Upper lobe of right lung (tissue), 1 donor: ENCODE measurements around the gene TTC7B. TPM values are rescaled to one million over a fixed set of nuclear protein-coding genes. Genes with fewer than 3 reads are reported as not detected.
A peak's percentile ranks its signal among the peaks of the same experiment; 100 is the strongest.

Experiments
- ATAC-seq: fragments of 200-7000 bp; cut with Tn5 transposase; one replicate; pipeline ENCODE4 v1.9.1; 2020; ENCODE audit warnings: mild to moderate bottlenecking, moderate library complexity
- DNase-seq: peaks from one replicate; pipeline ENCODE4 v3.0.0-alpha.2; 2020
- H3K27ac ChIP-seq: fragments of 200-600 bp; one replicate; pipeline ENCODE4 v1.8.0; 2022
- H3K27me3 ChIP-seq: fragments of 200-600 bp; one replicate; pipeline ENCODE4 v1.8.0; 2022; ENCODE audit warnings: mild to moderate bottlenecking
- H3K36me3 ChIP-seq: fragments of 200-600 bp; one replicate; pipeline ENCODE4 v1.8.0; 2022
- H3K4me1 ChIP-seq: fragments of 200-600 bp; one replicate; pipeline ENCODE4 v1.8.0; 2022
- H3K4me3 ChIP-seq: fragments of 200-600 bp; one replicate; pipeline ENCODE4 v1.8.0; 2022; ENCODE audit warnings: mild to moderate bottlenecking
- H3K9me3 ChIP-seq: fragments of 200-600 bp; one replicate; pipeline ENCODE4 v1.8.0; 2022
- intact Hi-C: fragments of 100-400 bp; cut with DNase I; formaldehyde crosslinking; loops from one replicate; pipeline ENCODE4 v1.11.0; 2022
- total RNA-seq: library from RNA; stranded (reverse); fragmentation: NEBNext Ultra II Directional; extraction: Animal tissue kit (Norgen Biotek cat#: 25700); gene quantifications from one replicate; pipeline ENCODE4 v1.2.1, GENCODE V29; 2021
- TF ChIP-seq, protein P1 (sequence below): fragments of 200-600 bp; IDR thresholded peaks from one replicate; pipeline ENCODE4 v1.8.0; 2022; ENCODE audit warnings: antibody characterized with exemption
- donor health status: DM: no; HTN: yes; CAD: no; lungs with severe emphysema.

The TTC7B gene
- total RNA-seq, 1 donor from 2014 or later = 41.5 TPM

DNA sequence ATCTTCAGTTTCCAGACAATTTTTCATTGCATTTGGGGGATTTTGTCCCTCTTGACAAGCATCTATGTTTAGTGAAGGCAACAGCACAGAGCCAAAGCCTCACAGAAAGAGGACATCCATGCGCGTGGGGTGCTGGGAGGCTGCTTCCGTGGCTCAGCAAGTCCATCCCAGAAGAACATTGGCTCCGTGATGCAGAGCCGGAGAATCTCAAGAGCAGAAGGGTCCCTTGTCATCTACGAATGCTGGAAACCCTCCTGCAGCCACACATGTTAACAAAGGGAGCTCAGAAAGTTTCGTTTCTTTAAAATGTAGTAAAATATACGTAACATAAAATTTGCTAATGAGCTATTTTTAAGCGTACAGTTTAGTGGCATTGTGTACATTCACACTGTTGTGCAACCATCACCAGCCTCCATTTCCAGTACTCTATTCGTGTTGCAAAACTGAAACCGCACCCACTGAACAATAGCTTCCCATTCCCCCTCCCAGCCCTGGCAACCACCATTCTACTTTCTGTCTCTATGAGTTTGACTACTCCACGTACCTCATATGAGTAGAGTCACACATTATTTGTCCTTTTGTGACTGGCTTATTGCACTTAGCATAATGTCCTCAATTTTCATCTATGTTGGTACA lies 185.9 kb downstream of the TTC7B start:
- no peaks in the 10 kb centered on the region for H3K27me3 ChIP-seq
- intact Hi-C loops = no loop called here
- DNase-seq = no peak
- H3K27ac ChIP-seq = peak overlapping the region; percentile 75
- no peaks in the 10 kb centered on the region for H3K36me3 ChIP-seq
- peak; percentile 83 for ATAC-seq
- no peak overlapping the region for H3K4me3 ChIP-seq
- TF ChIP-seq, protein P1, sequence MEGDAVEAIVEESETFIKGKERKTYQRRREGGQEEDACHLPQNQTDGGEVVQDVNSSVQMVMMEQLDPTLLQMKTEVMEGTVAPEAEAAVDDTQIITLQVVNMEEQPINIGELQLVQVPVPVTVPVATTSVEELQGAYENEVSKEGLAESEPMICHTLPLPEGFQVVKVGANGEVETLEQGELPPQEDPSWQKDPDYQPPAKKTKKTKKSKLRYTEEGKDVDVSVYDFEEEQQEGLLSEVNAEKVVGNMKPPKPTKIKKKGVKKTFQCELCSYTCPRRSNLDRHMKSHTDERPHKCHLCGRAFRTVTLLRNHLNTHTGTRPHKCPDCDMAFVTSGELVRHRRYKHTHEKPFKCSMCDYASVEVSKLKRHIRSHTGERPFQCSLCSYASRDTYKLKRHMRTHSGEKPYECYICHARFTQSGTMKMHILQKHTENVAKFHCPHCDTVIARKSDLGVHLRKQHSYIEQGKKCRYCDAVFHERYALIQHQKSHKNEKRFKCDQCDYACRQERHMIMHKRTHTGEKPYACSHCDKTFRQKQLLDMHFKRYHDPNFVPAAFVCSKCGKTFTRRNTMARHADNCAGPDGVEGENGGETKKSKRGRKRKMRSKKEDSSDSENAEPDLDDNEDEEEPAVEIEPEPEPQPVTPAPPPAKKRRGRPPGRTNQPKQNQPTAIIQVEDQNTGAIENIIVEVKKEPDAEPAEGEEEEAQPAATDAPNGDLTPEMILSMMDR = no peak
- peaks cover 22% of the 10 kb centered on the region for H3K4me1 ChIP-seq
- H3K9me3 ChIP-seq = no peaks in the 10 kb centered on the region

- H3K27me3 ChIP-seq = no peaks in the 10 kb centered on the region
- H3K4me1 ChIP-seq = peaks cover 28% of the 10 kb centered on the region
- DNase-seq = peak; percentile 74
- no peaks in the 10 kb centered on the region for H3K36me3 ChIP-seq
- ATAC-seq = peak; percentile 73
- no peak overlapping the region for H3K4me3 ChIP-seq
- TF ChIP-seq, protein P1 = no peak
- intact Hi-C loops = no loop called here
- no peaks in the 10 kb centered on the region for H3K9me3 ChIP-seq
- peak overlapping the region; percentile 75 for H3K27ac ChIP-seq
Measured at GRCh38 chr14:90629471-90629870, 186.8 kb downstream of the TTC7B start.

- Histone ChIP-seq H3K27me3 (no peaks in the 10 kb centered on the region), H3K4me1 (peaks cover 31% of the 10 kb centered on the region), H3K9me3 (no peaks in the 10 kb centered on the region), H3K27ac (no peak overlapping the region), H3K36me3 (no peaks in the 10 kb centered on the region), H3K4me3 (no peak overlapping the region)
- no peak for ATAC-seq
- DNase-seq = no peak
- intact Hi-C loops = no loop called here
- TF ChIP-seq, protein P1 = no peak
Measured at GRCh38 chr14:90628825-90629224, 187.4 kb downstream of the TTC7B start.

DNA sequence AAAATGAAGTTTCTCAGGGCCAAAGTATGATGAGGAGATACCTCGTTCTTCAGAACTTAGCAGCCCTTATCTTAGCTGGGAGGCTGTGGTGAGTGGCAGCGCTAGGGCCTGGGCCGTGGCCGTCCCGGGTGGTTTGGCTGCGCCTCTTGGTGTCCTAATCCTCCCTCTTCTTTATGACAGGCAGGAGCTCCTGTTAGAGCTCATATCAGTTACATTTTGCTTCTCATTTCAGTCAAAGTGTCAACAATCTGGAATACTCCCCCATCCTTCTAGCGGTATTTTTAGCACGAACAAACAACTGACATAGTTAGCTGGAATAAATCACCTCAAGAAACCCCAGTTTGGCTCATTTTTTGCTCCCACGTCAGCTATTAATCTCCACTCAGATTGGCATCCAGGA lies 188.8 kb downstream of the TTC7B start:
- H3K36me3 ChIP-seq = no peaks in the 10 kb centered on the region
- TF ChIP-seq, protein P1 = no peak
- no peaks in the 10 kb centered on the region for H3K9me3 ChIP-seq
- intact Hi-C loops = no loop called here
- H3K4me3 ChIP-seq = no peak overlapping the region
- DNase-seq = no peak
- no peak for ATAC-seq
- H3K4me1 ChIP-seq = peaks cover 31% of the 10 kb centered on the region
- no peaks in the 10 kb centered on the region for H3K27me3 ChIP-seq
- H3K27ac ChIP-seq = no peak overlapping the region

GRCh38 chr14:90626550-90626949 lies 189.7 kb downstream of the TTC7B start:
- TF ChIP-seq, protein P1 = no peak
- Histone ChIP-seq H3K4me3 (no peak overlapping the region), H3K27ac (no peak overlapping the region), H3K27me3 (no peaks in the 10 kb centered on the region), H3K36me3 (no peaks in the 10 kb centered on the region), H3K4me1 (peaks cover 31% of the 10 kb centered on the region), H3K9me3 (no peaks in the 10 kb centered on the region)
- ATAC-seq (no peak), DNase-seq (no peak)
- intact Hi-C loops = no loop called here

DNA sequence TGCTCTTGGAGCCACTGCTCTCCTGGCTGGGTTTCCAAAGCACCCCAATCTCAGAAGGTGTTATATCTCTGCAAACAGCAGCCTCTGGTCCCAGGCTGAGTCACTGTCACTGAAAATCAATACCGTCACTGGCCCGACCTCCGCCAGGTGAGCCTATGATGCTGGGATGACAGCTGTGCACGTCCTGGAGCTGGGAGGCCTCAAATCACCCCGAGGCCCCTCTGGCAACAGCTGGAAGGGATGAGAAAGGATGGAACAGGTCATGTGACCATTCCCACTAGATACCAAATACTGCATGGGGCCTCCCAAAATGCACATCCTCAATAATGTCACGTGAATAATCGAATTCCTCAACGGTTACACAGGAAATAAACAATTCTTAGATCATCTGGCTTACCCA lies 190.8 kb downstream of the TTC7B start:
- ATAC-seq = no peak
- Histone ChIP-seq H3K36me3 (no peaks in the 10 kb centered on the region), H3K27me3 (no peaks in the 10 kb centered on the region), H3K4me1 (peaks cover 31% of the 10 kb centered on the region), H3K27ac (peak overlapping the region; percentile 1), H3K4me3 (no peak overlapping the region), H3K9me3 (no peaks in the 10 kb centered on the region)
- TF ChIP-seq, protein P1 = no peak
- intact Hi-C loops = no loop called here
- DNase-seq = no peak
